K562 (cell line): Measurements from ENCODE around the gene RBMXL3.

Experiments
- CREM ChIP-seq: IDR thresholded peaks from 2 replicates; pipeline ENCODE4 v1.6.1; 2014; ENCODE audit warnings: antibody characterized with exemption, low read depth
- ELF1 ChIP-seq: fragments of 200-800 bp; sonication (Bioruptor generic); IDR thresholded peaks from 2 replicates; pipeline ENCODE4 v1.6.1; 2016; ENCODE audit warnings: missing genetic modification characterization, missing compliant biosample characterization
- JUND ChIP-seq, 2 experiments: IDR thresholded peaks; 2 replicates in 1 of 2; 3 replicates in 1 of 2; pipeline ENCODE4 v1.6.1; 2011; ENCODE audit warnings: borderline replicate concordance in 2 of 2, low read depth in 2 of 2, low read length in 2 of 2, improper control_type of control experiment in 1 of 2, missing biosample characterization in 1 of 2, missing genetic modification characterization in 1 of 2, missing genetic modification reagents in 1 of 2
- KLF6 ChIP-seq: fragments of 250-450 bp; sonication (Bioruptor Pico); IDR thresholded peaks from 2 replicates; pipeline ENCODE4 v1.4.0; 2020; ENCODE audit warnings: mild to moderate bottlenecking, moderate library complexity, borderline replicate concordance
- POLR2AphosphoS5 ChIP-seq: IDR thresholded peaks from 2 replicates; pipeline ENCODE4 v1.6.1; 2011; ENCODE audit warnings: mild to moderate bottlenecking, low read depth, low read length, moderate library complexity; ENCODE audit not compliant: control insufficient read depth, insufficient read depth
- RAD21 ChIP-seq, 2 experiments: fragments of 250-450 bp in 1 of 2; fragments of 450-650 bp in 1 of 2; sonication (Bioruptor Pico) in 1 of 2; formaldehyde crosslinking in 1 of 2; IDR thresholded peaks in 1 of 2; conservative IDR thresholded peaks in 1 of 2; 2 replicates each; pipeline versions ENCODE4 v1.4.0 to v1.8.0; 2020 to 2022; ENCODE audit warnings: mild to moderate bottlenecking in 2 of 2, moderate library complexity in 1 of 2
- TRIM28 ChIP-seq: fragments of 450-650 bp; IDR thresholded peaks from 2 replicates; pipeline ENCODE4 v1.6.1; 2017
- ZNF143 ChIP-seq: sonication (generic); formaldehyde crosslinking; IDR thresholded peaks from 2 replicates; pipeline ENCODE4 v1.9.0; 2022; ENCODE audit warnings: mild to moderate bottlenecking, missing genetic modification reagents
- TF ChIP-seq, protein P1 (sequence below): sonication (generic); formaldehyde crosslinking; IDR thresholded peaks from 2 replicates; pipeline ENCODE4 v1.5.0; 2020; ENCODE audit warnings: missing genetic modification reagents
- TF ChIP-seq, protein P2 (sequence below): fragments of 250-450 bp; sonication (Bioruptor Pico); IDR thresholded peaks from 2 replicates; pipeline ENCODE4 v1.8.0; 2021; ENCODE audit warnings: borderline replicate concordance, mild to moderate bottlenecking, moderate library complexity; ENCODE audit not compliant: poor library complexity, severe bottlenecking
- TF ChIP-seq, protein P3 (sequence below): sonication (generic); formaldehyde crosslinking; IDR thresholded peaks from 2 replicates; pipeline ENCODE4 v1.4.0; 2020; ENCODE audit warnings: mild to moderate bottlenecking, missing genetic modification reagents
- TF ChIP-seq, protein P4 (sequence below): fragments of 450-650 bp; formaldehyde crosslinking; IDR thresholded peaks from 2 replicates; pipeline ENCODE4 v1.4.0; 2020; ENCODE audit warnings: mild to moderate bottlenecking, mixed read lengths
- TF ChIP-seq, protein P5 (sequence below): fragments of 450-650 bp; IDR thresholded peaks from 2 replicates; pipeline ENCODE4 v1.6.1; 2016; ENCODE audit warnings: low read depth

DNA sequence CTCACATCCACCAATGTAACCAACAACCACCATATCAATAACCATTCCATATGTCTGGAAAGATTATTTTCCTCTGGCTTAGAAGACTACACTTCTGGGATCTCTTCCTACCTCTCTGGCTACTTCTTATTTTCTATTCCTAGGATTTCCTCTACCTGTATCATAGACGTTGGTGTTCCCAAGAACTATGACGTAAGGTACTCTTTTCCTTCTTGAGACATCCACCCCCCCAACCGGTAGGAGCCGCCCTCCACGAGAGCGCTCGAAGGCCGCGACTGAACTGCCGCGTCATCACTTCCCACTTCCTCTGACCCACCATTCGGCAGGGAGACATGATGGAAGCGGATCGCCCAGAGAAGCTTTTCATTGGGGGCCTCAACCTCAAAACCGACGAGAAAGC, at the start of gene RBMXL3:
- TF ChIP-seq ELF1 (no peak), POLR2AphosphoS5 (no peak), ZNF143 (CRISPR knock-in tag) (no peak), TRIM28 (no peak), KLF6 (CRISPR knock-in tag) (no peak), RAD21 (CRISPR knock-in tag; conservative IDR thresholded peaks at IDR 0.05 in 1 of 2, IDR thresholded peaks at IDR 0.05 in 1 of 2) (no peak), CREM (no peak), JUND (IDR thresholded peaks at IDR 0.05; ENCODE audit: borderline replicate concordance, low read depth, low read length) (no peak), JUND (tag; IDR thresholded peaks at IDR 0.05; ENCODE audit: borderline replicate concordance, low read depth, low read length) (no peak)
- TF ChIP-seq, protein P1, sequence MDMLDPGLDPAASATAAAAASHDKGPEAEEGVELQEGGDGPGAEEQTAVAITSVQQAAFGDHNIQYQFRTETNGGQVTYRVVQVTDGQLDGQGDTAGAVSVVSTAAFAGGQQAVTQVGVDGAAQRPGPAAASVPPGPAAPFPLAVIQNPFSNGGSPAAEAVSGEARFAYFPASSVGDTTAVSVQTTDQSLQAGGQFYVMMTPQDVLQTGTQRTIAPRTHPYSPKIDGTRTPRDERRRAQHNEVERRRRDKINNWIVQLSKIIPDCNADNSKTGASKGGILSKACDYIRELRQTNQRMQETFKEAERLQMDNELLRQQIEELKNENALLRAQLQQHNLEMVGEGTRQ, result no peak
- TF ChIP-seq, protein P2, sequence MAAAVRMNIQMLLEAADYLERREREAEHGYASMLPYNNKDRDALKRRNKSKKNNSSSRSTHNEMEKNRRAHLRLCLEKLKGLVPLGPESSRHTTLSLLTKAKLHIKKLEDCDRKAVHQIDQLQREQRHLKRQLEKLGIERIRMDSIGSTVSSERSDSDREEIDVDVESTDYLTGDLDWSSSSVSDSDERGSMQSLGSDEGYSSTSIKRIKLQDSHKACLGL (CRISPR knock-in tag), result no peak
- TF ChIP-seq, protein P3, sequence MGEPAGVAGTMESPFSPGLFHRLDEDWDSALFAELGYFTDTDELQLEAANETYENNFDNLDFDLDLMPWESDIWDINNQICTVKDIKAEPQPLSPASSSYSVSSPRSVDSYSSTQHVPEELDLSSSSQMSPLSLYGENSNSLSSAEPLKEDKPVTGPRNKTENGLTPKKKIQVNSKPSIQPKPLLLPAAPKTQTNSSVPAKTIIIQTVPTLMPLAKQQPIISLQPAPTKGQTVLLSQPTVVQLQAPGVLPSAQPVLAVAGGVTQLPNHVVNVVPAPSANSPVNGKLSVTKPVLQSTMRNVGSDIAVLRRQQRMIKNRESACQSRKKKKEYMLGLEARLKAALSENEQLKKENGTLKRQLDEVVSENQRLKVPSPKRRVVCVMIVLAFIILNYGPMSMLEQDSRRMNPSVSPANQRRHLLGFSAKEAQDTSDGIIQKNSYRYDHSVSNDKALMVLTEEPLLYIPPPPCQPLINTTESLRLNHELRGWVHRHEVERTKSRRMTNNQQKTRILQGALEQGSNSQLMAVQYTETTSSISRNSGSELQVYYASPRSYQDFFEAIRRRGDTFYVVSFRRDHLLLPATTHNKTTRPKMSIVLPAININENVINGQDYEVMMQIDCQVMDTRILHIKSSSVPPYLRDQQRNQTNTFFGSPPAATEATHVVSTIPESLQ (CRISPR knock-in tag), result no peak
- TF ChIP-seq, protein P4, sequence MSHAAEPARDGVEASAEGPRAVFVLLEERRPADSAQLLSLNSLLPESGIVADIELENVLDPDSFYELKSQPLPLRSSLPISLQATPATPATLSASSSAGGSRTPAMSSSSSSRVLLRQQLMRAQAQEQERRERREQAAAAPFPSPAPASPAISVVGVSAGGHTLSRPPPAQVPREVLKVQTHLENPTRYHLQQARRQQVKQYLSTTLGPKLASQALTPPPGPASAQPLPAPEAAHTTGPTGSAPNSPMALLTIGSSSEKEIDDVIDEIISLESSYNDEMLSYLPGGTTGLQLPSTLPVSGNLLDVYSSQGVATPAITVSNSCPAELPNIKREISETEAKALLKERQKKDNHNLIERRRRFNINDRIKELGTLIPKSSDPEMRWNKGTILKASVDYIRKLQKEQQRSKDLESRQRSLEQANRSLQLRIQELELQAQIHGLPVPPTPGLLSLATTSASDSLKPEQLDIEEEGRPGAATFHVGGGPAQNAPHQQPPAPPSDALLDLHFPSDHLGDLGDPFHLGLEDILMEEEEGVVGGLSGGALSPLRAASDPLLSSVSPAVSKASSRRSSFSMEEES, result no peak
- TF ChIP-seq, protein P5, sequence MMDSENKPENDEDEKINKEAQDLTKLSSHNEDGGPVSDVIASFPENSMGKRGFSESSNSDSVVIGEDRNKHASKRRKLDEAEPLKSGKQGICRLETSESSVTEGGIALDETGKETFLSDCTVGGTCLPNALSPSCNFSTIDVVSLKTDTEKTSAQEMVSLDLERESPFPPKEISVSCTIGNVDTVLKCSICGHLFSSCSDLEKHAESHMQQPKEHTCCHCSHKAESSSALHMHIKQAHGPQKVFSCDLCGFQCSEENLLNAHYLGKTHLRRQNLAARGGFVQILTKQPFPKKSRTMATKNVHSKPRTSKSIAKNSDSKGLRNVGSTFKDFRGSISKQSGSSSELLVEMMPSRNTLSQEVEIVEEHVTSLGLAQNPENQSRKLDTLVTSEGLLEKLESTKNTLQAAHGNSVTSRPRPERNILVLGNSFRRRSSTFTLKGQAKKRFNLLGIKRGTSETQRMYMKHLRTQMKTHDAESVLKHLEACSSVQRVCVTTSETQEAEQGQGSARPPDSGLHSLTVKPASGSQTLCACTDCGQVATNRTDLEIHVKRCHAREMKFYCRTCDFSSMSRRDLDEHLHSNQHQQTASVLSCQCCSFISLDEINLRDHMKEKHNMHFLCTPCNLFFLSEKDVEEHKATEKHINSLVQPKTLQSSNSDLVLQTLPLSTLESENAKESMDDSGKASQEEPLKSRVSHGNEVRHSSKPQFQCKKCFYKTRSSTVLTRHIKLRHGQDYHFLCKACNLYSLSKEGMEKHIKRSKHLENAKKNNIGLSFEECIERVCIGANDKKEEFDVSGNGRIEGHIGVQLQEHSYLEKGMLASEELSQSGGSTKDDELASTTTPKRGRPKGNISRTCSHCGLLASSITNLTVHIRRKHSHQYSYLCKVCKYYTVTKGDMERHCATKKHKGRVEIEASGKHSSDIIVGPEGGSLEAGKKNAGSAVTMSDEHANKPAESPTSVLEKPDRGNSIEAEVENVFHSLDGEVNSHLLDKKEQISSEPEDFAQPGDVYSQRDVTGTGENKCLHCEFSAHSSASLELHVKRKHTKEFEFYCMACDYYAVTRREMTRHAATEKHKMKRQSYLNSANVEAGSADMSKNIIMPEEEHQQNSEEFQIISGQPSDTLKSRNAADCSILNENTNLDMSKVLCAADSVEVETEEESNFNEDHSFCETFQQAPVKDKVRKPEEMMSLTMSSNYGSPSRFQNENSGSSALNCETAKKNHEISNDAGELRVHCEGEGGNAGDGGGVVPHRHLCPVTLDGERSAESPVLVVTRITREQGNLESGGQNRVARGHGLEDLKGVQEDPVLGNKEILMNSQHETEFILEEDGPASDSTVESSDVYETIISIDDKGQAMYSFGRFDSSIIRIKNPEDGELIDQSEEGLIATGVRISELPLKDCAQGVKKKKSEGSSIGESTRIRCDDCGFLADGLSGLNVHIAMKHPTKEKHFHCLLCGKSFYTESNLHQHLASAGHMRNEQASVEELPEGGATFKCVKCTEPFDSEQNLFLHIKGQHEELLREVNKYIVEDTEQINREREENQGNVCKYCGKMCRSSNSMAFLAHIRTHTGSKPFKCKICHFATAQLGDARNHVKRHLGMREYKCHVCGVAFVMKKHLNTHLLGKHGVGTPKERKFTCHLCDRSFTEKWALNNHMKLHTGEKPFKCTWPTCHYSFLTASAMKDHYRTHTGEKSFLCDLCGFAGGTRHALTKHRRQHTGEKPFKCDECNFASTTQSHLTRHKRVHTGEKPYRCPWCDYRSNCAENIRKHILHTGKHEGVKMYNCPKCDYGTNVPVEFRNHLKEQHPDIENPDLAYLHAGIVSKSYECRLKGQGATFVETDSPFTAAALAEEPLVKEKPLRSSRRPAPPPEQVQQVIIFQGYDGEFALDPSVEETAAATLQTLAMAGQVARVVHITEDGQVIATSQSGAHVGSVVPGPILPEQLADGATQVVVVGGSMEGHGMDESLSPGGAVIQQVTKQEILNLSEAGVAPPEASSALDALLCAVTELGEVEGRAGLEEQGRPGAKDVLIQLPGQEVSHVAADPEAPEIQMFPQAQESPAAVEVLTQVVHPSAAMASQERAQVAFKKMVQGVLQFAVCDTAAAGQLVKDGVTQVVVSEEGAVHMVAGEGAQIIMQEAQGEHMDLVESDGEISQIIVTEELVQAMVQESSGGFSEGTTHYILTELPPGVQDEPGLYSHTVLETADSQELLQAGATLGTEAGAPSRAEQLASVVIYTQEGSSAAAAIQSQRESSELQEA, result no peak
